Measurements from ENCODE around the gene EVA1C. TPM values are rescaled to one million over a fixed set of nuclear protein-coding genes. Genes with fewer than 3 reads are reported as not detected.

EVA1C gene
- total and polyA plus RNA-seq, 10 of the 15 experiments (the other 5 are each of a cell fraction or from before 2014, with no cell fraction given) = 0.13 to 0.56 (median 0.34) TPM; not detected in 7

DNA sequence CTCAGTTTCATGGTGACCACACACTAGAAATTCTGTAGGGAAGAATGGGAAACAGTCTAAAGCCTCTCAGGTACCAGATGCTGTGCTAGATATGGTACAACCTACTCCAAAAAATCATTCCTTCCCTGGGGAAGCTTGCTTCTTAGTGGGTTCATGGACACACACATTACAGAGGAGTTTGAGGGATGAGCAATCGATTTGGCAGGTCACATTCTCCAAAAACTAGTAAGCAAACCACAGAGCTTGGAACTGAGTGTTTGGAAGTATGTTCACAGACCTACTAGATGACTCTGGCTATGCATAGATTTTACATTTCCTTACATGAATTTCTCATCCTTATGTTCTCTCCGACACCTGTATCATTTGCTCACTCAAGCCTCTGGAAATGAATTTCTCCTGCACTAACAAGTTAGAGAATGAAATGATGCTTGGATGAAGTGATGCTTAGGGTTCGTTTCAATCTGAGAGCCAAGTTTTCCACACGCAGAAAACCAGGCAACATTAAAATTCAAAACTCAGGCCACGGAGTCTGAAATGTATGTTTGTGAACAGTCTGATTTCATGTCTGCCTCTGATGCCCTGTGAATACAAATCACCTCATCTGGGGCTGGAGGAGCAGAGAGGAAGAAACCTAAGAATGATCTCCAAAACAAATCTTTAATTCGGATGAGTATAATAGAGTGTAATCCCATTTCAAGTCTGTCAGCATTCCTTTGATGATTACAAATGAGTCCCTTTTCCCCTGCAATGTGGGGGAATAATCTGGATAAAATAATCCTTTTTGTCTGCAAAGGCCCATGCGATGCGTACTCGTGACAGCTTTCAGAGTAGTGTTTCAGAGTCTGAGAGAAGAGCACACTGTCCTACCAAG lies 11.0 kb downstream of the EVA1C start (continued):
- TF ChIP-seq YBX1 (IDR thresholded peaks at IDR 0.05) (no peak), HDAC6 (IDR thresholded peaks at IDR 0.05; ENCODE audit: unreplicated experiment) (no peak), MTA2 (IDR thresholded peaks at IDR 0.05; ENCODE audit: low read depth) (no peak), POLR2A (IDR thresholded peaks at IDR 0.05; ENCODE audit: low read depth, low read length) (no peak), ESRRA (IDR thresholded peaks at IDR 0.05; ENCODE audit: low read length) (no peak)

DNA sequence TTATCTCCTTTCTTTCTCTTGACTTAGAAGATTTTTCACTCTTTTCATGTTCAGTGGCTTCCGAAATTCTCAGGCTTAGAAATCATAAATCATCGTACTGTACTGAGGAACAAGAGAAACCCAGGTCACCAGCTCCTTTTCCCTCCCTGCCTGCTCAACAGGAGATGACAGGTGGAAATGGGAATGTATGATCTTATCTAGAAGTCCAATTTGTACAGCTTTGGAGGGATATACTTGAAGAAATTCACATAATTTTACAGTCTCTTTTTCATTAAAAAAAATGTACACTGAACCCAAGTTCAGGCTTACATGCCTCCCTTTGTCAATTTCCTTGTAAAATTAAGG lies 11.7 kb downstream of the EVA1C start:
- intact Hi-C loops (cut with micrococcal nuclease; ENCODE audit: unreplicated experiment) = no loop called here
- DNase-seq (ENCODE audit: low read depth, low spot score) (no peak), ATAC-seq (no peak), FAIRE-seq (no peak)
- no peak overlapping the region for H3K4me3 ChIP-seq
- no peak overlapping the region for H3K4me2 ChIP-seq (ENCODE audit: control insufficient read depth, insufficient read depth)
- RAD21 ChIA-PET (ENCODE audit: unreplicated experiment) = no interaction called here
- no peaks in the 10 kb centered on the region for H3K79me2 ChIP-seq (ENCODE audit: control insufficient read depth, insufficient read depth, low read length)
- BruUV-seq (replicated peaks) = no TSS peak
- H3K4me1 ChIP-seq (ENCODE audit: control insufficient read depth, insufficient read depth, low read length) = no peaks in the 10 kb centered on the region
- H3K36me3 ChIP-seq (ENCODE audit: control insufficient read depth in 2 of 2, insufficient read depth in 2 of 2, low read length in 1 of 2) = no peaks in the 10 kb centered on the region
- H3K27me3 ChIP-seq (replicated peaks in 1 of 2; ENCODE audit: control insufficient read depth in 2 of 2, insufficient read depth in 2 of 2, low read length in 1 of 2) = no peaks in the 10 kb centered on the region
- H2AFZ ChIP-seq (ENCODE audit: control insufficient read depth, low read depth, low read length) = no peak overlapping the region
- in situ Hi-C loops (cut with MboI) = no loop called here
- H3K27ac ChIP-seq (ENCODE audit: control insufficient read depth, insufficient read depth) = no peak overlapping the region
- 27% methylated on average over 2 of the region's 2 CpGs for WGBS (ENCODE audit: insufficient coverage, insufficient replicate concordance, low lambda C conversion rate, missing lambda C conversion rate)
- POLR2A ChIA-PET = no interaction called here
- CTCF ChIA-PET = no interaction called here
- H3K9ac ChIP-seq (ENCODE audit: control insufficient read depth, insufficient read depth, low read length) = no peak overlapping the region
- SMC1A ChIA-PET (ENCODE audit: uncharacterized antibody, unreplicated experiment) = no interaction called here
- H4K20me1 ChIP-seq (ENCODE audit: control insufficient read depth, insufficient read depth) = no peaks in the 10 kb centered on the region
- H3K9me3 ChIP-seq (replicated peaks; ENCODE audit: control insufficient read depth, insufficient read depth, low read length) = no peaks in the 10 kb centered on the region
- no peak for TF ChIP-seq MTA3 (IDR thresholded peaks at IDR 0.05; ENCODE audit: borderline replicate concordance, low read length)

GRCh38 chr21:32424674-32425073 lies 12.2 kb downstream of the EVA1C start:
- H3K79me2 ChIP-seq (ENCODE audit: control insufficient read depth, insufficient read depth, low read length) = no peaks in the 10 kb centered on the region
- intact Hi-C loops (cut with micrococcal nuclease; ENCODE audit: unreplicated experiment) = no loop called here
- no peaks in the 10 kb centered on the region for H3K4me1 ChIP-seq (ENCODE audit: control insufficient read depth, insufficient read depth, low read length)
- H3K9me3 ChIP-seq (replicated peaks; ENCODE audit: control insufficient read depth, insufficient read depth, low read length) = no peaks in the 10 kb centered on the region
- no peaks in the 10 kb centered on the region for H3K36me3 ChIP-seq (ENCODE audit: control insufficient read depth in 2 of 2, insufficient read depth in 2 of 2, low read length in 1 of 2)
- H3K4me3 ChIP-seq = no peak overlapping the region
- BruUV-seq (replicated peaks) = no TSS peak
- no peaks in the 10 kb centered on the region for H3K27me3 ChIP-seq (replicated peaks in 1 of 2; ENCODE audit: control insufficient read depth in 2 of 2, insufficient read depth in 2 of 2, low read length in 1 of 2)
- H3K4me2 ChIP-seq (ENCODE audit: control insufficient read depth, insufficient read depth) = no peak overlapping the region
- SMC1A ChIA-PET (ENCODE audit: uncharacterized antibody, unreplicated experiment) = no interaction called here
- ATAC-seq (no peak), DNase-seq (ENCODE audit: low read depth, low spot score) (no peak), FAIRE-seq (no peak)
- POLR2A ChIA-PET = no interaction called here
- no peaks in the 10 kb centered on the region for H4K20me1 ChIP-seq (ENCODE audit: control insufficient read depth, insufficient read depth)
- no peak overlapping the region for H3K9ac ChIP-seq (ENCODE audit: control insufficient read depth, insufficient read depth, low read length)
- no peak overlapping the region for H3K27ac ChIP-seq (ENCODE audit: control insufficient read depth, insufficient read depth)
- RAD21 ChIA-PET (ENCODE audit: unreplicated experiment) = interaction anchor here (0.6 kb wide), 1 partner anchor 175 kb away, joined by 3 read pairs; no protein-coding TSS in a partner anchor
- H2AFZ ChIP-seq (ENCODE audit: control insufficient read depth, low read depth, low read length) = no peak overlapping the region
- in situ Hi-C loops (cut with MboI) = no loop called here
- CTCF ChIA-PET = no interaction called here
- 38% methylated on average over 5 of the region's 5 CpGs for WGBS (ENCODE audit: insufficient coverage, insufficient replicate concordance, low lambda C conversion rate, missing lambda C conversion rate)
- TF ChIP-seq SMARCA5 (IDR thresholded peaks at IDR 0.05) = no peak
- TF ChIP-seq JUNB (IDR thresholded peaks at IDR 0.05) = no peak
- TF ChIP-seq, protein P1, sequence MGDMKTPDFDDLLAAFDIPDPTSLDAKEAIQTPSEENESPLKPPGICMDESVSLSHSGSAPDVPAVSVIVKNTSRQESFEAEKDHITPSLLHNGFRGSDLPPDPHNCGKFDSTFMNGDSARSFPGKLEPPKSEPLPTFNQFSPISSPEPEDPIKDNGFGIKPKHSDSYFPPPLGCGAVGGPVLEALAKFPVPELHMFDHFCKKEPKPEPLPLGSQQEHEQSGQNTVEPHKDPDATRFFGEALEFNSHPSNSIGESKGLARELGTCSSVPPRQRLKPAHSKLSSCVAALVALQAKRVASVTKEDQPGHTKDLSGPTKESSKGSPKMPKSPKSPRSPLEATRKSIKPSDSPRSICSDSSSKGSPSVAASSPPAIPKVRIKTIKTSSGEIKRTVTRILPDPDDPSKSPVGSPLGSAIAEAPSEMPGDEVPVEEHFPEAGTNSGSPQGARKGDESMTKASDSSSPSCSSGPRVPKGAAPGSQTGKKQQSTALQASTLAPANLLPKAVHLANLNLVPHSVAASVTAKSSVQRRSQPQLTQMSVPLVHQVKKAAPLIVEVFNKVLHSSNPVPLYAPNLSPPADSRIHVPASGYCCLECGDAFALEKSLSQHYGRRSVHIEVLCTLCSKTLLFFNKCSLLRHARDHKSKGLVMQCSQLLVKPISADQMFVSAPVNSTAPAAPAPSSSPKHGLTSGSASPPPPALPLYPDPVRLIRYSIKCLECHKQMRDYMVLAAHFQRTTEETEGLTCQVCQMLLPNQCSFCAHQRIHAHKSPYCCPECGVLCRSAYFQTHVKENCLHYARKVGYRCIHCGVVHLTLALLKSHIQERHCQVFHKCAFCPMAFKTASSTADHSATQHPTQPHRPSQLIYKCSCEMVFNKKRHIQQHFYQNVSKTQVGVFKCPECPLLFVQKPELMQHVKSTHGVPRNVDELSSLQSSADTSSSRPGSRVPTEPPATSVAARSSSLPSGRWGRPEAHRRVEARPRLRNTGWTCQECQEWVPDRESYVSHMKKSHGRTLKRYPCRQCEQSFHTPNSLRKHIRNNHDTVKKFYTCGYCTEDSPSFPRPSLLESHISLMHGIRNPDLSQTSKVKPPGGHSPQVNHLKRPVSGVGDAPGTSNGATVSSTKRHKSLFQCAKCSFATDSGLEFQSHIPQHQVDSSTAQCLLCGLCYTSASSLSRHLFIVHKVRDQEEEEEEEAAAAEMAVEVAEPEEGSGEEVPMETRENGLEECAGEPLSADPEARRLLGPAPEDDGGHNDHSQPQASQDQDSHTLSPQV (IDR thresholded peaks at IDR 0.05) = no peak
- no peak for TF ChIP-seq SRF (IDR thresholded peaks at IDR 0.05; ENCODE audit: low read depth in 2 of 2, low read length in 2 of 2)
